Measurements from ENCODE around the gene RPN2. TPM values are rescaled to one million over a fixed set of nuclear protein-coding genes. Genes with fewer than 3 reads are reported as not detected.

RPN2 gene
- total RNA-seq, 3 donors from 2014 or later = 106 to 193 (median 127) TPM

- DNase-seq = no peak
These were observed 95.9 kb downstream of the RPN2 start for GRCh38 chr20:37274851-37275524.

DNA sequence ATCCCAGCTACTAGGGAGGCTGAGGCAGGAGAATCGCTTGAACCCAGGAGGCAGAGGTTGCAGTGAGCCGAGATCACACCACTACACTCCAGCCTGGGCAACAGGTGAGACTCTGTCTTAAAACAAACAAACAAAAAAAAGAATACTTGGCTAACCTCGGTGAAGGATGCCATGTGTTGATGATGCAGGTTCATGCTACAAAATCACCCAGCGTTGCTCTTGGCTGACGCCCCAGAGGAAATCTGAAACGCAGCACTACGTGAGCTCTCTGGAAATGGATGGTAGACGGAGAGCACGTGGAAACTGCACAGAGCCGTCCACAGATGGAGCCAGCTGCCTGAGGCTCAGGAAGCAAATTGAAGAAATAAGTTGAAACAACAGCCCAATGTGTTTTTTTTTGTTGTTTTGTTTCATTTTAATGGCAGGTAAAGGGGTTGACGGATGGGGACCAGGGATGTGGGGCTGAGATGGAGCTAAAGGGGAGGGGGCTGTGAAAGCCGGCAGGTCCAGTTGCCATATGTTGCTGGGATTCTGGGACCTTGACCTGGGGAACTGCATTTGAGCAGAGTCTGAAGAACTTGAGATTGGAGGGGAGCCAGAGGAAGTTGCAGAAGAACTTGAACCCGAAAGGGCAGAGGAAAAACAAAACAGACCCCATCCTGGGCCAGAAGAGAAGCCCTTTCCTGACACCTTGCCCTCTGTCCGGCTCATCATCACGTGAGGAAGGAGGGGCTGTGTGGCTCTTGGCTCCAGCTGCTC, 97.5 kb downstream of the RPN2 start:
- intact Hi-C loops (cut with DNase I, micrococcal nuclease) = loop anchor here in 1 of 2 donors (5.0 kb wide), 1 partner anchor 256 kb away; no protein-coding TSS in a partner anchor
- no peak for TF ChIP-seq CTCF (IDR thresholded peaks at IDR 0.05)
- H3K4me3 ChIP-seq = no peak overlapping the region
- H3K36me3 ChIP-seq (ENCODE audit: low read depth) = no peaks in the 10 kb centered on the region
- DNase-seq = peak in 2 of 3 donors; percentile 45 to 59
- peaks cover 4% of the 10 kb centered on the region for H3K4me1 ChIP-seq (ENCODE audit: low read depth)
- ATAC-seq = peak; percentile 90
- H3K9me3 ChIP-seq = no peaks in the 10 kb centered on the region

More at GRCh38 chr20:37274851-37275524, 95.9 kb downstream of the RPN2 start:
- H3K36me3 ChIP-seq (ENCODE audit: low read depth) = no peaks in the 10 kb centered on the region
- no peak overlapping the region for H3K4me3 ChIP-seq
- peaks cover 4% of the 10 kb centered on the region for H3K4me1 ChIP-seq (ENCODE audit: low read depth)
- intact Hi-C loops (cut with DNase I, micrococcal nuclease) = loop anchor here (5.0 kb wide), 1 partner anchor 257 kb away; no protein-coding TSS in a partner anchor
- no peak for ATAC-seq
- TF ChIP-seq CTCF (IDR thresholded peaks at IDR 0.05) = no peak
- H3K9me3 ChIP-seq = no peaks in the 10 kb centered on the region

GRCh38 chr20:37277253-37277593, 98.1 kb downstream of the RPN2 start:
- intact Hi-C loops (cut with DNase I, micrococcal nuclease) = loop anchor here in 1 of 2 donors (5.0 kb wide), 1 partner anchor 255 kb away; no protein-coding TSS in a partner anchor
- TF ChIP-seq CTCF (IDR thresholded peaks at IDR 0.05) = no peak
- no peak overlapping the region for H3K4me3 ChIP-seq
- no peaks in the 10 kb centered on the region for H3K36me3 ChIP-seq (ENCODE audit: low read depth)
- no peak for ATAC-seq
- H3K9me3 ChIP-seq = no peaks in the 10 kb centered on the region
- DNase-seq = no peak
- H3K4me1 ChIP-seq (ENCODE audit: low read depth) = peaks cover 4% of the 10 kb centered on the region

DNA sequence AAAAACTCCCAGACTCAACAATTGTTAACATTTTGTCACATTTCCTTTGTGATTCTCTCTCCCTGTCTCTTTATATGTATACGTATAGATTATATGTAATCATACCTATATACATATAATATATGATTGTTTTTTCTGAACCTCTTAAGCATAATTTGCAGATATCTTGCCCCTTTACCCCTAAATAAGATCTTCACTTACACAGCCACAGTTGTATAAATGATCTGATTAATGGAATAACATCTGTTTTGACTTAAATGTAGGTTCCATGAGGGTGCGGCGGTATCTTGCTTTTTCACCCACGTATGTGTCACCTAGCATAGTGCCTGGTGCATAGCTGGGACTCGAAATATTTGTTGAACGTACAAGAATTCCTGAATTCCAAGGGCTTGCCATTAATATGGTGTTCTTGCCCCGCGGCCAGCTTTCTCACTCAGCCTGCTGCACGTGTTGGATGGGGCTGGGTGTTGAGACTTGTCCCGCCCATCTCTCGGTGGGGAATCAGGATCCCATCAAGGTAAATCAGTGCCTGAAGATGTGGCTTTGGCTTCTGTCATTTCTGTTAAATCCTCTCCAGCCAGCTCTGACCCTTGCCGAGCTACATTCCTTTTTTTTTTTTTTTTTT, 99.9 kb downstream of the RPN2 start:
- DNase-seq (no peak), ATAC-seq (no peak)
- no peak for TF ChIP-seq CTCF (IDR thresholded peaks at IDR 0.05)
- H3K4me1 ChIP-seq (ENCODE audit: low read depth) = peaks cover 4% of the 10 kb centered on the region
- no peaks in the 10 kb centered on the region for H3K36me3 ChIP-seq (ENCODE audit: low read depth)
- H3K9me3 ChIP-seq = no peaks in the 10 kb centered on the region
- intact Hi-C loops (cut with DNase I, micrococcal nuclease) = loop anchor here in 1 of 2 donors (5.0 kb wide), 1 partner anchor 253 kb away; no protein-coding TSS in a partner anchor
- no peak overlapping the region for H3K4me3 ChIP-seq

- intact Hi-C loops (cut with DNase I, micrococcal nuclease) = loop anchor here (5.0 kb wide), 2 partner anchors 107 to 252 kb away; no protein-coding TSS in a partner anchor
- no peak for ATAC-seq
- no peak for DNase-seq
- Histone ChIP-seq H3K9me3 (no peaks in the 10 kb centered on the region), H3K4me3 (no peak overlapping the region), H3K36me3 (ENCODE audit: low read depth) (no peaks in the 10 kb centered on the region), H3K4me1 (ENCODE audit: low read depth) (peaks cover 4% of the 10 kb centered on the region)
- no peak for TF ChIP-seq CTCF (IDR thresholded peaks at IDR 0.05)
These were observed 100.7 kb downstream of the RPN2 start for GRCh38 chr20:37279820-37280219.

All from mucosa of descending colon (tissue), 3 donors.